ENCODE measurements around the gene TUT1. TPM values are rescaled to one million over a fixed set of nuclear protein-coding genes. Genes with fewer than 3 reads are reported as not detected.
A peak's percentile ranks its signal among the peaks of the same experiment; 100 is the strongest.
"Not testable (repeated sequence)": the region's sequence is repeated elsewhere in the genome, so short reads cannot be mapped to it uniquely, and the experiment has no call there.

Gene TUT1
- total and polyA plus RNA-seq, 2 of the 4 experiments (the other 2 are of a cell fraction): 4.3 to 10.1 TPM

- intact Hi-C loops (cut with micrococcal nuclease) (no loop called here), in situ Hi-C loops (cut with MboI; ENCODE audit: low sequenced_read_pairs) (no loop called here), dilution Hi-C loops (cut with HindIII; ENCODE audit: low sequenced_read_pairs, unreplicated experiment) (no loop called here)
- Histone ChIP-seq H3K27ac (ENCODE audit: insufficient read depth, low read length) (peak overlapping the region; percentile 96), H3K18ac (ENCODE audit: low read depth, low read length) (peak overlapping the region; percentile 24; the same call in 1 of the 2 replicates), H3K56ac (ENCODE audit: extremely low read depth, insufficient read depth, low read length) (peak overlapping the region; percentile 75), H2BK20ac (ENCODE audit: low read depth, low read length) (0 out of 2 replicates have a peak overlapping the region, but pooled peaks have one; percentile 6), H4K91ac (ENCODE audit: insufficient read depth, low read depth, low read length) (peak overlapping the region; percentile 22; the same call in 1 of the 2 replicates), H3K27me3 (ENCODE audit: control insufficient read depth, insufficient read depth, low read length) (no peaks in the 10 kb centered on the region), H4K20me1 (ENCODE audit: insufficient read depth, low read length) (no peaks in the 10 kb centered on the region), H3K79me1 (ENCODE audit: low read depth in 1 of 2, low read length in 2 of 2) (peaks cover 21 to 25% of the 10 kb centered on the region in 2 experiments), H3K4ac (ENCODE audit: low read depth, low read length) (peak overlapping the region; percentile 83), H3K14ac (replicated peaks; ENCODE audit: low read depth, low read length) (peak overlapping the region; percentile 84), H3K23ac (ENCODE audit: low read depth, low read length) (peak overlapping the region; percentile 80), H4K8ac (ENCODE audit: low read depth in 2 of 2, low read length in 2 of 2) (peak overlapping the region; percentile 65 to 74; a peak in 3 of 4 replicates), H3K9ac (ENCODE audit: low read depth, low read length) (peak overlapping the region; percentile 97), H3K9me3 (ENCODE audit: control insufficient read depth, insufficient read depth, low read length) (no peaks in the 10 kb centered on the region), H2AFZ (replicated peaks; ENCODE audit: low read length, poor library complexity) (peak overlapping the region; percentile 95), H3K4me1 (ENCODE audit: control insufficient read depth, insufficient read depth, low read length) (peaks cover 3% of the 10 kb centered on the region), H3K4me2 (ENCODE audit: low read depth, low read length) (peak overlapping the region; percentile 94), H3K36me3 (ENCODE audit: control insufficient read depth, insufficient read depth, low read length) (peaks cover 27% of the 10 kb centered on the region), H3K9me1 (ENCODE audit: insufficient read depth, low read length) (peaks cover 7% of the 10 kb centered on the region; the same call in 1 of the 2 replicates), H4K5ac (ENCODE audit: low read depth, low read length) (peak overlapping the region; percentile 40), H2AK5ac (ENCODE audit: low read depth, low read length) (peak overlapping the region; percentile 71), H2BK120ac (ENCODE audit: low read depth, low read length) (no peak overlapping the region), H2BK5ac (ENCODE audit: low read depth, low read length, poor library complexity, severe bottlenecking) (peak overlapping the region; percentile 39), H2BK15ac (ENCODE audit: low read depth, low read length) (no peak overlapping the region), H3K4me3 (ENCODE audit: insufficient read depth, low read depth, low read length) (peak overlapping the region; percentile 89), H2AK9ac (replicated peaks; ENCODE audit: low read depth, low read length, poor library complexity) (peak overlapping the region; percentile 59)
- POLR2A ChIA-PET (ENCODE audit: unreplicated experiment): interaction anchor here (0.7 to 1.1 kb wide), 2 partner anchors 30 to 306 kb away, joined by 7 to 15 read pairs; partner anchors contain the start of gene TUT1
- no CpG with 5 or more reads among the region's 8 CpGs for WGBS, 2 experiments (ENCODE audit: extremely low coverage in 2 of 2, insufficient read length in 1 of 2)
- TF ChIP-seq CHD1 (IDR thresholded peaks at IDR 0.05; ENCODE audit: low read depth, low read length): no peak
- no peak for TF ChIP-seq USF2 (IDR thresholded peaks at IDR 0.05; ENCODE audit: low read depth, low read length)
- TF ChIP-seq POLR2A (IDR thresholded peaks at IDR 0.05; ENCODE audit: low read depth, low read length): no peak
- TF ChIP-seq NFE2L2 (IDR thresholded peaks at IDR 0.05; ENCODE audit: low read depth, low read length): no peak
- TF ChIP-seq CEBPB (IDR thresholded peaks at IDR 0.05; ENCODE audit: low read depth, low read length): no peak
- no peak for TF ChIP-seq SMC3 (IDR thresholded peaks at IDR 0.05; ENCODE audit: low read depth, low read length)
- no peak for TF ChIP-seq BHLHE40 (IDR thresholded peaks at IDR 0.05; ENCODE audit: low read depth, low read length)
- TF ChIP-seq RAD21 (IDR thresholded peaks at IDR 0.05; ENCODE audit: low read length): no peak
- CTCF ChIA-PET: interaction anchor here (1.3 to 2.1 kb wide), 2 partner anchors 30 to 61 kb away, joined by 4 to 5 read pairs; partner anchors contain the start of gene TUT1
- no peak for ATAC-seq (ENCODE audit: low read depth)
- no peak for DNase-seq
- BruUV-seq (replicated peaks): no TSS peak
Measured at GRCh38 chr11:62621027-62621566, 29.8 kb upstream of the TUT1 start.

GRCh38 chr11:62616957-62617356 is 25.6 kb upstream of the TUT1 start:
- BruUV-seq (replicated peaks): not testable (repeated sequence)

More at GRCh38 chr11:62616957-62617356, 25.6 kb upstream of the TUT1 start:
- H2AK5ac ChIP-seq (ENCODE audit: low read depth, low read length); H3K9me1 ChIP-seq (ENCODE audit: insufficient read depth, low read length); H4K91ac ChIP-seq (ENCODE audit: insufficient read depth, low read depth, low read length); H2BK20ac ChIP-seq (ENCODE audit: low read depth, low read length); H2BK120ac ChIP-seq (ENCODE audit: low read depth, low read length); H3K18ac ChIP-seq (ENCODE audit: low read depth, low read length); H3K9ac ChIP-seq (ENCODE audit: low read depth, low read length); dilution Hi-C loops (cut with HindIII; ENCODE audit: low sequenced_read_pairs, unreplicated experiment); intact Hi-C loops (cut with micrococcal nuclease); H3K27me3 ChIP-seq (ENCODE audit: control insufficient read depth, insufficient read depth, low read length); H3K4me1 ChIP-seq (ENCODE audit: control insufficient read depth, insufficient read depth, low read length); ATAC-seq (ENCODE audit: low read depth); H3K23ac ChIP-seq (ENCODE audit: low read depth, low read length); H3K4me3 ChIP-seq (ENCODE audit: insufficient read depth, low read depth, low read length); H3K56ac ChIP-seq (ENCODE audit: extremely low read depth, insufficient read depth, low read length); DNase-seq; H4K8ac ChIP-seq (ENCODE audit: low read depth in 2 of 2, low read length in 2 of 2); H2BK15ac ChIP-seq (ENCODE audit: low read depth, low read length); H4K5ac ChIP-seq (ENCODE audit: low read depth, low read length); H2BK5ac ChIP-seq (ENCODE audit: low read depth, low read length, poor library complexity, severe bottlenecking); H3K4ac ChIP-seq (ENCODE audit: low read depth, low read length); H3K9me3 ChIP-seq (ENCODE audit: control insufficient read depth, insufficient read depth, low read length); H3K4me2 ChIP-seq (ENCODE audit: low read depth, low read length); POLR2A ChIA-PET (ENCODE audit: unreplicated experiment); H2AK9ac ChIP-seq (replicated peaks; ENCODE audit: low read depth, low read length, poor library complexity); H3K27ac ChIP-seq (ENCODE audit: insufficient read depth, low read length); in situ Hi-C loops (cut with MboI; ENCODE audit: low sequenced_read_pairs); H3K14ac ChIP-seq (replicated peaks; ENCODE audit: low read depth, low read length); H2AFZ ChIP-seq (replicated peaks; ENCODE audit: low read length, poor library complexity): not testable (repeated sequence)
- CTCF ChIA-PET: interaction anchor here (0.6 kb wide), 1 partner anchor 24 kb away, joined by 3 read pairs; no protein-coding TSS in a partner anchor
- Histone ChIP-seq H4K20me1 (ENCODE audit: insufficient read depth, low read length) (peaks cover 11% of the 10 kb centered on the region), H3K79me1 (ENCODE audit: low read depth in 1 of 2, low read length in 2 of 2) (peaks cover 21 to 28% of the 10 kb centered on the region in 2 experiments), H3K36me3 (ENCODE audit: control insufficient read depth, insufficient read depth, low read length) (peaks cover 18% of the 10 kb centered on the region; the same call in 1 of the 2 replicates)
- WGBS, 2 experiments (ENCODE audit: extremely low coverage in 2 of 2, insufficient read length in 1 of 2): 100% methylated on average over 2 of the region's 14 CpGs; no CpG with 5 or more reads in 1 of the 2 experiments
